Activated B cell treated with CpG ODN at 0.5 μM for 24 hours (primary cell): ENCODE results near the gene LCN12. TPM values are rescaled to one million over a fixed set of nuclear protein-coding genes. Genes with fewer than 3 reads are reported as not detected.

ENCODE experiments used
- ATAC-seq: fragments of 200-7000 bp; cut with Tn5 transposase; one replicate; pipeline ENCODE4 v1.10.0; 2021; ENCODE audit warnings: low read depth, mild to moderate bottlenecking, moderate library complexity
- CTCF ChIA-PET: fragments of 350-600 bp; sonication (Branson Sonifier 250); formaldehyde crosslinking; loops from one replicate; lab custom pipeline; 2021; ENCODE audit warnings: antibody characterized with exemption; lab: Charles Lee
- POLR2A ChIA-PET: fragments of 350-600 bp; sonication (Branson Sonifier 250); formaldehyde crosslinking; loops from one replicate; lab custom pipeline; 2021; ENCODE audit warnings: antibody characterized with exemption; lab: Charles Lee
- DNase-seq: peaks from one replicate; pipeline ENCODE4 v3.0.0; 2022
- H3K27ac Mint-ChIP-seq: one replicate; pipeline ENCODE4 v1.8.0; 2020; ENCODE audit warnings: mixed read lengths
- H3K27me3 Mint-ChIP-seq: one replicate; pipeline ENCODE4 v1.8.0; 2021; ENCODE audit warnings: mixed read lengths
- H3K36me3 Mint-ChIP-seq: one replicate; pipeline ENCODE4 v1.8.0; 2021; ENCODE audit warnings: low read depth, mixed read lengths
- H3K4me1 Mint-ChIP-seq: one replicate; pipeline ENCODE4 v1.8.0; 2021; ENCODE audit warnings: mixed read lengths
- H3K4me3 Mint-ChIP-seq: one replicate; pipeline ENCODE4 v1.8.0; 2020; ENCODE audit warnings: mild to moderate bottlenecking, mixed read lengths
- H3K9me3 Mint-ChIP-seq: one replicate; pipeline ENCODE4 v1.8.0; 2020; ENCODE audit warnings: mixed read lengths
- intact Hi-C: fragments of 100-400 bp; cut with micrococcal nuclease; formaldehyde crosslinking; loops from one replicate; pipeline ENCODE4 v1.15.1; 2024
- total RNA-seq: library from RNA; stranded (reverse); gene quantifications from 2 replicates; pipeline ENCODE4 v1.2.3, GENCODE V29; 2022
- TF ChIP-seq, protein P1 (sequence below): fragments of 200-600 bp; IDR thresholded peaks from one replicate; pipeline ENCODE4 v1.8.0; 2022; ENCODE audit warnings: antibody characterized with exemption, mild to moderate bottlenecking

The LCN12 gene
- total RNA-seq, 1 donor from 2014 or later, result 2.4 TPM

DNA sequence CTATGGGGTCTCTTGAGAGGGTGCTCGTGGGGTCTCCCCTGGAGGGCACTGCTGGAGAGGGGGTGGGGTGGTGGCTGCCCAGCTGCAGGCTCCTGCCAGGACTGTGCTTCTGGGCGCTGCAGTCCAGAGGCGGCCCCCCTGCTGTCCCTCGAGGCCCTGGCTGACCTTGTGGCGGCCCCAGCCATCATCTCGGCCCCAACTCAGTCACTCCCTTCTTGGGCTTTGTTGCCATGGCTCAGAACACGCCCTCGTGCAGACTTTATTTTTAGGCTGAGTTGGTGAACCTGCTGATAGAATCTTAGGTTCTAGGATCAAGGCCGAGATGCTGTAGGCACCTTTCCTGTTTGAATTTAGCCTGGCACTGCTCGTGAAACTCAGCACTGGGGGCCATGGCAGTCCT lies 30.4 kb upstream of the LCN12 start:
- no peak overlapping the region for H3K4me3 Mint-ChIP-seq
- no peaks in the 10 kb centered on the region for H3K4me1 Mint-ChIP-seq
- ChIA-PET POLR2A (interaction anchor here (0.6 to 1.2 kb wide), 2 partner anchors 12 to 14 kb away, joined by 3 read pairs; no protein-coding TSS in a partner anchor), CTCF (no interaction called here)
- intact Hi-C loops, result no loop called here
- TF ChIP-seq, protein P1, sequence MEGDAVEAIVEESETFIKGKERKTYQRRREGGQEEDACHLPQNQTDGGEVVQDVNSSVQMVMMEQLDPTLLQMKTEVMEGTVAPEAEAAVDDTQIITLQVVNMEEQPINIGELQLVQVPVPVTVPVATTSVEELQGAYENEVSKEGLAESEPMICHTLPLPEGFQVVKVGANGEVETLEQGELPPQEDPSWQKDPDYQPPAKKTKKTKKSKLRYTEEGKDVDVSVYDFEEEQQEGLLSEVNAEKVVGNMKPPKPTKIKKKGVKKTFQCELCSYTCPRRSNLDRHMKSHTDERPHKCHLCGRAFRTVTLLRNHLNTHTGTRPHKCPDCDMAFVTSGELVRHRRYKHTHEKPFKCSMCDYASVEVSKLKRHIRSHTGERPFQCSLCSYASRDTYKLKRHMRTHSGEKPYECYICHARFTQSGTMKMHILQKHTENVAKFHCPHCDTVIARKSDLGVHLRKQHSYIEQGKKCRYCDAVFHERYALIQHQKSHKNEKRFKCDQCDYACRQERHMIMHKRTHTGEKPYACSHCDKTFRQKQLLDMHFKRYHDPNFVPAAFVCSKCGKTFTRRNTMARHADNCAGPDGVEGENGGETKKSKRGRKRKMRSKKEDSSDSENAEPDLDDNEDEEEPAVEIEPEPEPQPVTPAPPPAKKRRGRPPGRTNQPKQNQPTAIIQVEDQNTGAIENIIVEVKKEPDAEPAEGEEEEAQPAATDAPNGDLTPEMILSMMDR, result no peak
- DNase-seq, result no peak
- H3K27ac Mint-ChIP-seq, result no peak overlapping the region
- peaks cover 71% of the 10 kb centered on the region for H3K36me3 Mint-ChIP-seq
- no peaks in the 10 kb centered on the region for H3K9me3 Mint-ChIP-seq
- H3K27me3 Mint-ChIP-seq, result no peaks in the 10 kb centered on the region
- ATAC-seq, result no peak

DNA sequence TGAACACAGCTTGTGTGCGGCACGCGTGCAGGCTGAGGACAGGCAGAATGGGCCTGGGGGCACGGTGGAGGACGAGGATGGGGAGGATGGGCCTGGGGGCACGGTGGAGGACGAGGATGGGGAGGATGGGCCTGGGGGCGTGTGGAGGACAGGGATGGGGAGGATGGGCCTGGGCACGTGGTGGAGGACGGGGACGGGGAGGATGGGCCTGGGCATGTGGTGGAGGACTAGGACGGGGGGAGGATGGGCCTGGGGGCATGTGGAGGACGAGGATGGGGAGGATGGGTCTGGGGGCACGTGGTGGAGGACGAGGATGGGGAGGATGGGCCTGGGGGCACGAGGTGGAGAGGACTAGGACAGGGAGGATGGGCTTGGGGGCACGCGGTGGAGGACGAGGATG lies 29.5 kb upstream of the LCN12 start:
- no peak overlapping the region for H3K4me3 Mint-ChIP-seq
- no peaks in the 10 kb centered on the region for H3K27me3 Mint-ChIP-seq
- peaks cover 69% of the 10 kb centered on the region for H3K36me3 Mint-ChIP-seq
- POLR2A ChIA-PET, result no interaction called here
- ATAC-seq (no peak), DNase-seq (no peak)
- no peak overlapping the region for H3K27ac Mint-ChIP-seq
- H3K4me1 Mint-ChIP-seq, result no peaks in the 10 kb centered on the region
- TF ChIP-seq, protein P1, result no peak
- no peaks in the 10 kb centered on the region for H3K9me3 Mint-ChIP-seq
- CTCF ChIA-PET, result interaction anchor here (0.6 kb wide), 1 partner anchor 130 kb away, joined by 3 read pairs; no protein-coding TSS in a partner anchor
- intact Hi-C loops, result no loop called here

DNA sequence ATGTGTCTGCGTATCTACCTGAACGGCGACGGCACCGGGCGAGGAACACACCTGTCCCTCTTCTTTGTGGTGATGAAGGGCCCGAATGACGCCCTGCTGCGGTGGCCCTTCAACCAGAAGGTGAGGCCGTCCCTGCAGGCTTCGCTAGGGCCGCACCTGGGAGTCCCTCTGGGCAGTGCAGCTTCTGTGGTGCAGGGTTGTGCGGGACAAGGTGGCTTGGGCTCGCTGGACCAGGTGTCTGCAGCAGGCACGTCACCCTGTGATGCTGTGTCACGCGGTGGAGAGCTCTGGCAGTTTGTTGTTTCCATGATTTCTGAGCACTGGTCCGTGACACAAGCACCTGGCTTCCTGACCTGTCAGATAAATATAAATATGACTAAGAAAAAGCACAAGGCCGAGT lies 28.2 kb upstream of the LCN12 start:
- Mint-ChIP-seq H3K4me3 (no peak overlapping the region), H3K27me3 (no peaks in the 10 kb centered on the region), H3K9me3 (no peaks in the 10 kb centered on the region), H3K4me1 (no peaks in the 10 kb centered on the region), H3K27ac (no peak overlapping the region), H3K36me3 (peaks cover 72% of the 10 kb centered on the region)
- CTCF ChIA-PET, result no interaction called here
- POLR2A ChIA-PET, result no interaction called here
- no peak for ATAC-seq
- TF ChIP-seq, protein P1, result no peak
- no peak for DNase-seq
- intact Hi-C loops, result no loop called here

DNA sequence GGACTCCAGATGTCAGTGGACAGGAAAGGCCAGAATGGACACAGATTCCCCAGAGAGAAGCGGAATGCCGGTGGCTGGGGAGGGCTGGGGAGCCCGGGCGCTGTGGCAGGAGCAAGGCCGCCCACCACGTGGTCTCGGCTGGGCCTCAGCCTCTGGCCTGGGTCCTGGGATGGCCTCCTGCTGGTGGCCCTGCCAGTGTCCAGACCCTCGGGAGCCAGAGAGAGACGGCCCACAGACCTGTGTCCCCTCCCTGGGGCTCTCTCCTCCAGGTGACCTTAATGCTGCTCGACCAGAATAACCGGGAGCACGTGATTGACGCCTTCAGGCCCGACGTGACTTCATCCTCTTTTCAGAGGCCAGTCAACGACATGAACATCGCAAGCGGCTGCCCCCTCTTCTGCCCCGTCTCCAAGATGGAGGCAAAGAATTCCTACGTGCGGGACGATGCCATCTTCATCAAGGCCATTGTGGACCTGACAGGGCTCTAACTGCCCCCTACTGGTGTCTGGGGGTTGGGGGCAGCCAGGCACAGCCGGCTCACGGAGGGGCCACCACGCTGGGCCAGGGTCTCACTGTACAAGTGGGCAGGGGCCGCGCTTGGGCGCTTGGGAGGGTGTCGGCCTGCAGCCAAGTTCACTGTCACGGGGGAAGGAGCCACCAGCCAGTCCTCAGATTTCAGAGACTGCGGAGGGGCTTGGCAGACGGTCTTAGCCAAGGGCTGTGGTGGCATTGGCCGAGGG lies 26.5 kb upstream of the LCN12 start:
- no peaks in the 10 kb centered on the region for H3K27me3 Mint-ChIP-seq
- POLR2A ChIA-PET, result interaction anchor here (0.7 to 1.1 kb wide), 2 partner anchors 23 to 59 kb away, joined by 3 to 4 read pairs; partner anchors contain the start of gene EDF1
- no peak overlapping the region for H3K27ac Mint-ChIP-seq
- TF ChIP-seq, protein P1, result no peak
- no peaks in the 10 kb centered on the region for H3K9me3 Mint-ChIP-seq
- H3K4me1 Mint-ChIP-seq, result no peaks in the 10 kb centered on the region
- intact Hi-C loops, result no loop called here
- CTCF ChIA-PET, result interaction anchor here (1.1 kb wide), 1 partner anchor 83 kb away, joined by 5 read pairs; the partner anchor contains the start of gene AJM1
- DNase-seq (no peak), ATAC-seq (no peak)
- peaks cover 63% of the 10 kb centered on the region for H3K36me3 Mint-ChIP-seq
- no peak overlapping the region for H3K4me3 Mint-ChIP-seq

DNA sequence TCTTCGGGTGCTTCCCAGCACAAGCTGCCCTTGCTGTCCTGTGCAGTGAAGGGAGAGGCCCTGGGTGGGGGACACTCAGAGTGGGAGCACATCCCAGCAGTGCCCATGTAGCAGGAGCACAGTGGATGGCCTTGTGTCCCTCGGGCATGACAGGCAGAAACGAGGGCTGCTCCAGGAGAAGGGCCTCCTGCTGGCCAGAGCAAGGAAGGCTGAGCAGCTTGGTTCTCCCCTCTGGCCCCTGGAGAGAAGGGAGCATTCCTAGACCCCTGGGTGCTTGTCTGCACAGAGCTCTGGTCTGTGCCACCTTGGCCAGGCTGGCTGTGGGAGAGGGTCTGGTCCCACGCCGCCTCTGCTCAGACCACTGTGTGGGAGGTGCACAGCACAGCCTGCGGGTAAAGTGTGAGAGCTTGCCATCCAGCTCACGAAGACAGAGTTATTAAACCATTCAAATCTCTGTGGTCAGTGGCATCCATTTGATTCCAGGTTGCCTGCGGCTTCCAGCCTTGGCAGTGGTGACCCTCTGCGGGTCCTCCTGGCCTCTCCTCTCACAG lies 25.8 kb upstream of the LCN12 start:
- ChIA-PET CTCF (interaction anchor here (1.1 kb wide), 1 partner anchor 84 kb away, joined by 5 read pairs; the partner anchor contains the start of gene AJM1), POLR2A (interaction anchor here (0.7 kb wide), 2 partner anchors 9 to 60 kb away, joined by 3 read pairs; partner anchors contain the start of gene EDF1)
- intact Hi-C loops, result no loop called here
- H3K27ac Mint-ChIP-seq, result no peak overlapping the region
- DNase-seq (no peak), ATAC-seq (no peak)
- TF ChIP-seq, protein P1, result no peak
- no peaks in the 10 kb centered on the region for H3K4me1 Mint-ChIP-seq
- peaks cover 57% of the 10 kb centered on the region for H3K36me3 Mint-ChIP-seq
- no peak overlapping the region for H3K4me3 Mint-ChIP-seq
- H3K9me3 Mint-ChIP-seq, result no peaks in the 10 kb centered on the region
- no peaks in the 10 kb centered on the region for H3K27me3 Mint-ChIP-seq
